ENCODE measurements around the gene ZNF385D.

The ZNF385D gene

DNA sequence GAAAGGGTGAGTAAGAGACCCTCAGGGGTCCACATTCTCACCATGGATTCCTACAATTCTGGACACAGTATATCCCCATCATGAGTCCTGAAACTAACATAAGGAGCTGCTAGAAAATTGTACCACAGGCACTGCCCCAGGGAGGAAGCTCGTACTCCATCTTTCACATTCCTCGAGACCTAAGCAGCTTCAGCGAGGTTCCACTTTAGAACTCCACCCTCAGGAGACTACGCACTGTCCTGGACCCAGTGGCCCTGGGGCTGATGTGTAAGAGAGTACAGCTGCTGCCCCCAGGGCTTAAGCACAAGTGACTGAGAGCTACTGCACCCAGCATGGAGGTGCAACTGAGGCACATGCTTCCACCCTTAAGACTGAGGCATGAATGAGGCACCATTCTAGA, 352.5 kb downstream of the ZNF385D start:
- Histone ChIP-seq H2BK12ac (ENCODE audit: low read length) (no peak overlapping the region), H4K91ac (ENCODE audit: low read depth, low read length, poor library complexity) (no peak overlapping the region)
- WGBS, 2 donors (ENCODE audit: extremely low coverage in 2 of 2, insufficient read length in 2 of 2, insufficient replicate concordance in 1 of 2): no CpG with 5 or more reads among the region's 4 CpGs

DNA sequence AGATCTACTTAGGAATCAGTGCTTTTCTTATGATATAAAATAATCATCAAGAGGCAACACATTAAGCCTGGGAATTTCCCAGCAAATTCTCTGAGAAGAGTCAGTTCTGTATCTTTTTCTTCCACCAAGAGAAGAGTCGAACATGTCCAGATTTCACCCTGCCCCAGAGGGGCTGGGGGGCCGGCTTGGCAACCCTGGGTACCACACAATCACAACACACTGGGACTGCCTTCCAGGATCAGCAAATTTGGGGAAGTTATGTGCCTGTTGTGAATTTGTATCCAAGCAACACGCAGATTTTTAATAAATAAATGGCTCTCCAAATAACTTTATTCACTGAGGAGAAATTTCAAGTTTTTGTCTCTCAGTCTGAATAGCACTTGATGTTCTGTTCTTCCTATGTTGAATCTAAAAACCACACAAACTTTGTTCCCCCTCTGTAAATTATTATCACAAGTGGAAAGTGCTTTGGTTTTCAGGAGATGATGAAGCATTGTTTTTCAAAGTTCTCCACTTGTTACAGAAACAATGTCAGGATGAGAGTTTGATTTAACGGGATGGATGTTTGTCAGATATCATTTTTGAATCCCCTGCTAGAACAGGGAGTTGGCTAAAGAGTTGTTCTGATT, 357.2 kb downstream of the ZNF385D start:
- Histone ChIP-seq H3K36me3 (replicated peaks in 1 of 2; ENCODE audit: control insufficient read depth in 2 of 2, insufficient read depth in 2 of 2, low read length in 2 of 2) (no peaks in the 10 kb centered on the region), H3K9me3 (replicated peaks in 1 of 2; ENCODE audit: control insufficient read depth in 2 of 2, insufficient read depth in 1 of 2, low read depth in 1 of 2, low read length in 2 of 2) (no peaks in the 10 kb centered on the region), H3K27me3 (ENCODE audit: control insufficient read depth in 3 of 3, insufficient read depth in 3 of 3, low read depth in 1 of 3, low read length in 3 of 3) (no peaks in the 10 kb centered on the region), H3K18ac (ENCODE audit: low read length) (no peak overlapping the region), H3K27ac (replicated peaks; ENCODE audit: low read length) (no peak overlapping the region), H2AK5ac (ENCODE audit: low read depth, low read length) (no peak overlapping the region), H3K4me3 (ENCODE audit: low read length in 2 of 2) (no peak overlapping the region), H3K4me1 (ENCODE audit: control insufficient read depth in 2 of 2, insufficient read depth in 1 of 2, low read depth in 1 of 2, low read length in 2 of 2) (no peaks in the 10 kb centered on the region), H4K91ac (ENCODE audit: low read depth, low read length, poor library complexity) (no peak overlapping the region), H2AFZ (ENCODE audit: low read length) (no peak overlapping the region), H2BK120ac (ENCODE audit: low read depth, low read length) (no peak overlapping the region), H3K14ac (ENCODE audit: low read length) (no peak overlapping the region), H2BK15ac (ENCODE audit: low read length) (no peak overlapping the region), H3K9ac (ENCODE audit: low read depth, low read length, poor library complexity) (no peak overlapping the region), H3K23ac (ENCODE audit: low read depth, low read length, poor library complexity) (no peak overlapping the region), H3K4me2 (ENCODE audit: insufficient read depth, low read length, poor library complexity, severe bottlenecking) (no peak overlapping the region), H2BK5ac (ENCODE audit: low read length) (no peak overlapping the region), H4K8ac (ENCODE audit: low read depth, low read length) (no peak overlapping the region), H2BK12ac (ENCODE audit: low read length) (no peak overlapping the region), H3K4ac (ENCODE audit: low read length) (no peak overlapping the region), H3K79me1 (ENCODE audit: low read depth, low read length) (no peaks in the 10 kb centered on the region)
- no peak for DNase-seq (ENCODE audit: low spot score)
- WGBS, 2 donors (ENCODE audit: extremely low coverage in 2 of 2, insufficient read length in 2 of 2, insufficient replicate concordance in 1 of 2): no CpG with 5 or more reads among the region's 4 CpGs

More for the DNA sequence above, 352.5 kb downstream of the ZNF385D start:
- H2BK5ac ChIP-seq (ENCODE audit: low read length): no peak overlapping the region
- no peak overlapping the region for H3K4ac ChIP-seq (ENCODE audit: low read length)
- H3K27ac ChIP-seq (replicated peaks; ENCODE audit: low read length): no peak overlapping the region
- no peak overlapping the region for H3K18ac ChIP-seq (ENCODE audit: low read length)
- no peak overlapping the region for H3K9ac ChIP-seq (ENCODE audit: low read depth, low read length, poor library complexity)
- H3K14ac ChIP-seq (ENCODE audit: low read length): no peak overlapping the region
- H3K79me1 ChIP-seq (ENCODE audit: low read depth, low read length): no peaks in the 10 kb centered on the region
- no peak overlapping the region for H2AFZ ChIP-seq (ENCODE audit: low read length)
- H2AK5ac ChIP-seq (ENCODE audit: low read depth, low read length): no peak overlapping the region
- no peaks in the 10 kb centered on the region for H3K36me3 ChIP-seq (replicated peaks in 1 of 2; ENCODE audit: control insufficient read depth in 2 of 2, insufficient read depth in 2 of 2, low read length in 2 of 2)
- no peak for DNase-seq (ENCODE audit: low spot score)
- H3K4me2 ChIP-seq (ENCODE audit: insufficient read depth, low read length, poor library complexity, severe bottlenecking): no peak overlapping the region
- no peak overlapping the region for H2BK120ac ChIP-seq (ENCODE audit: low read depth, low read length)
- no peak overlapping the region for H3K23ac ChIP-seq (ENCODE audit: low read depth, low read length, poor library complexity)
- no peaks in the 10 kb centered on the region for H3K27me3 ChIP-seq (ENCODE audit: control insufficient read depth in 3 of 3, insufficient read depth in 3 of 3, low read depth in 1 of 3, low read length in 3 of 3)
- no peak overlapping the region for H3K4me3 ChIP-seq (ENCODE audit: low read length in 2 of 2)
- H2BK15ac ChIP-seq (ENCODE audit: low read length): no peak overlapping the region
- H3K4me1 ChIP-seq (ENCODE audit: control insufficient read depth in 2 of 2, insufficient read depth in 1 of 2, low read depth in 1 of 2, low read length in 2 of 2): no peaks in the 10 kb centered on the region
- no peak overlapping the region for H4K8ac ChIP-seq (ENCODE audit: low read depth, low read length)
- H3K9me3 ChIP-seq (replicated peaks in 1 of 2; ENCODE audit: control insufficient read depth in 2 of 2, insufficient read depth in 1 of 2, low read depth in 1 of 2, low read length in 2 of 2): no peaks in the 10 kb centered on the region

DNA sequence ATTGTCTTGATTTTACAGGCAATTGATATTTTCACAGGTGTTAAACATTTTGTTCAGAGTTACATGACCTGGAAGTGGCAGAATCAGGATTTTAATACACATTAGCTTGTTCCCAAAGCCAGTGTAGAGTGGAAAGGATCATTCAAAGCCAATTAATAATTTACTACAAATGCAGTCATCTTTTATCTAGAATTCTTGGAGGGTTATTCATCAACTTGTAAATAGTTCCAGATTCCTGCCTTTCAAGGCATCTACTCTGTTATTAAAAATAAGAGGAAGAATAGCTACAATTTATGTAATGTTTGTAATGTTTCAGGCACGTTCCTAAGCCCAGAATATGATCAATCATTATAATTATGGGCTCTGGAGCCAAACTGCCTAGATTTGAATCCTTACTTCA, 358.5 kb downstream of the ZNF385D start:
- no CpG with 5 or more reads among the region's 1 CpG for WGBS, 2 donors (ENCODE audit: extremely low coverage in 2 of 2, insufficient read length in 2 of 2, insufficient replicate concordance in 1 of 2)
- no peak overlapping the region for H3K9ac ChIP-seq (ENCODE audit: low read depth, low read length, poor library complexity)

DNA sequence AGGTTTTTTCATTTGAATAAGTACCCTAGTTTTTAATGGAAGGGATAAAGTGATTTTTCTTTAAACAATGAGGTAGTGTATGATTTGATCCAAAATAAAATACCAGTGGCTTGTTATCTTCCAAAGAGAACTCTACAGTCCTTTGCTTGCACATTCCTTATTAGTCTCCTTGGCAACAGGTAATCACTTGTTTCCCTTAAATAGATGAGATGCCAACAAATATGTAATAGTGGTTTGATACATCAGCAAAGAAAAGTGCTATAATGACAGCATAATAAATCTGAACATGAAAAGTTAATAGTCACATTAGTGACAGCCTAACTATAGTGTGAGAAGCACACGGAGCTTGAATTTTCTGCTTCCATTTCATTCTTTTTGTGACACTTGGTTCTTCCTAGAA, 360.2 kb downstream of the ZNF385D start:
- no peak overlapping the region for H3K9ac ChIP-seq (ENCODE audit: low read depth, low read length, poor library complexity)
- H3K36me3 ChIP-seq (replicated peaks in 1 of 2; ENCODE audit: control insufficient read depth in 2 of 2, insufficient read depth in 2 of 2, low read length in 2 of 2): no peaks in the 10 kb centered on the region
- H4K91ac ChIP-seq (ENCODE audit: low read depth, low read length, poor library complexity): no peak overlapping the region
- no peak for DNase-seq (ENCODE audit: low spot score)
- H2BK120ac ChIP-seq (ENCODE audit: low read depth, low read length): no peak overlapping the region
- no peak overlapping the region for H4K8ac ChIP-seq (ENCODE audit: low read depth, low read length)
- no peak overlapping the region for H3K4ac ChIP-seq (ENCODE audit: low read length)
- H3K4me2 ChIP-seq (ENCODE audit: insufficient read depth, low read length, poor library complexity, severe bottlenecking): no peak overlapping the region
- H2BK15ac ChIP-seq (ENCODE audit: low read length): no peak overlapping the region
- no peak overlapping the region for H3K18ac ChIP-seq (ENCODE audit: low read length)
- no peak overlapping the region for H3K4me3 ChIP-seq (ENCODE audit: low read length in 2 of 2)
- H3K14ac ChIP-seq (ENCODE audit: low read length): no peak overlapping the region
- H2BK5ac ChIP-seq (ENCODE audit: low read length): no peak overlapping the region
- no peak overlapping the region for H2AFZ ChIP-seq (ENCODE audit: low read length)
- H3K79me1 ChIP-seq (ENCODE audit: low read depth, low read length): no peaks in the 10 kb centered on the region
- H3K27me3 ChIP-seq (ENCODE audit: control insufficient read depth in 3 of 3, insufficient read depth in 3 of 3, low read depth in 1 of 3, low read length in 3 of 3): no peaks in the 10 kb centered on the region
- no peaks in the 10 kb centered on the region for H3K9me3 ChIP-seq (replicated peaks in 1 of 2; ENCODE audit: control insufficient read depth in 2 of 2, insufficient read depth in 1 of 2, low read depth in 1 of 2, low read length in 2 of 2)
- no peak overlapping the region for H2BK12ac ChIP-seq (ENCODE audit: low read length)
- H3K27ac ChIP-seq (replicated peaks; ENCODE audit: low read length): no peak overlapping the region
- H3K4me1 ChIP-seq (ENCODE audit: control insufficient read depth in 2 of 2, insufficient read depth in 1 of 2, low read depth in 1 of 2, low read length in 2 of 2): no peaks in the 10 kb centered on the region
- H3K23ac ChIP-seq (ENCODE audit: low read depth, low read length, poor library complexity): no peak overlapping the region
- no peak overlapping the region for H2AK5ac ChIP-seq (ENCODE audit: low read depth, low read length)
- no CpG with 5 or more reads among the region's 1 CpG for whole genome bisulfite sequencing, 2 donors (ENCODE audit: extremely low coverage in 2 of 2, insufficient read length in 2 of 2, insufficient replicate concordance in 1 of 2)

More for the DNA sequence above, 358.5 kb downstream of the ZNF385D start:
- H3K4me1 ChIP-seq (ENCODE audit: control insufficient read depth in 2 of 2, insufficient read depth in 1 of 2, low read depth in 1 of 2, low read length in 2 of 2): no peaks in the 10 kb centered on the region
- no peak overlapping the region for H4K8ac ChIP-seq (ENCODE audit: low read depth, low read length)
- H2AK5ac ChIP-seq (ENCODE audit: low read depth, low read length): no peak overlapping the region
- no peak overlapping the region for H3K4me3 ChIP-seq (ENCODE audit: low read length in 2 of 2)
- no peak overlapping the region for H3K23ac ChIP-seq (ENCODE audit: low read depth, low read length, poor library complexity)
- H2BK120ac ChIP-seq (ENCODE audit: low read depth, low read length): no peak overlapping the region
- no peak overlapping the region for H2AFZ ChIP-seq (ENCODE audit: low read length)
- no peak overlapping the region for H3K18ac ChIP-seq (ENCODE audit: low read length)
- no peak overlapping the region for H3K14ac ChIP-seq (ENCODE audit: low read length)
- H3K27ac ChIP-seq (replicated peaks; ENCODE audit: low read length): no peak overlapping the region
- H3K9me3 ChIP-seq (replicated peaks in 1 of 2; ENCODE audit: control insufficient read depth in 2 of 2, insufficient read depth in 1 of 2, low read depth in 1 of 2, low read length in 2 of 2): no peaks in the 10 kb centered on the region
- no peak overlapping the region for H2BK12ac ChIP-seq (ENCODE audit: low read length)
- DNase-seq (ENCODE audit: low spot score): no peak
- H4K91ac ChIP-seq (ENCODE audit: low read depth, low read length, poor library complexity): no peak overlapping the region
- no peak overlapping the region for H2BK5ac ChIP-seq (ENCODE audit: low read length)
- no peak overlapping the region for H2BK15ac ChIP-seq (ENCODE audit: low read length)
- H3K27me3 ChIP-seq (ENCODE audit: control insufficient read depth in 3 of 3, insufficient read depth in 3 of 3, low read depth in 1 of 3, low read length in 3 of 3): no peaks in the 10 kb centered on the region
- no peaks in the 10 kb centered on the region for H3K36me3 ChIP-seq (replicated peaks in 1 of 2; ENCODE audit: control insufficient read depth in 2 of 2, insufficient read depth in 2 of 2, low read length in 2 of 2)
- no peak overlapping the region for H3K4me2 ChIP-seq (ENCODE audit: insufficient read depth, low read length, poor library complexity, severe bottlenecking)
- H3K4ac ChIP-seq (ENCODE audit: low read length): no peak overlapping the region
- H3K79me1 ChIP-seq (ENCODE audit: low read depth, low read length): no peaks in the 10 kb centered on the region

Data from neuronal stem cell (in vitro differentiated cells).